Endometrial microvascular endothelial cells (primary cell): ENCODE results near the gene BRICD5. TPM values are rescaled to one million over a fixed set of nuclear protein-coding genes. Genes with fewer than 3 reads are reported as not detected.

Experiments used
- in situ Hi-C: cut with HindIII; loops from 2 replicates; pipeline ENCODE4 v1.10.0; 2017; ENCODE audit warnings: low sequenced_read_pairs, low pct_unique_long_range_greater_than_20kb; ENCODE audit errors: inconsistent ontology term
- total RNA-seq: library from RNA; depleted of rRNA; stranded (reverse); fragments of >200 nt; gene quantifications from one replicate; pipeline ENCODE4 v1.2.3, GENCODE V29; 2015; ENCODE audit errors: inconsistent ontology term

BRICD5 gene
- total RNA-seq, 1 donor from 2014 or later: 1.9 TPM

DNA sequence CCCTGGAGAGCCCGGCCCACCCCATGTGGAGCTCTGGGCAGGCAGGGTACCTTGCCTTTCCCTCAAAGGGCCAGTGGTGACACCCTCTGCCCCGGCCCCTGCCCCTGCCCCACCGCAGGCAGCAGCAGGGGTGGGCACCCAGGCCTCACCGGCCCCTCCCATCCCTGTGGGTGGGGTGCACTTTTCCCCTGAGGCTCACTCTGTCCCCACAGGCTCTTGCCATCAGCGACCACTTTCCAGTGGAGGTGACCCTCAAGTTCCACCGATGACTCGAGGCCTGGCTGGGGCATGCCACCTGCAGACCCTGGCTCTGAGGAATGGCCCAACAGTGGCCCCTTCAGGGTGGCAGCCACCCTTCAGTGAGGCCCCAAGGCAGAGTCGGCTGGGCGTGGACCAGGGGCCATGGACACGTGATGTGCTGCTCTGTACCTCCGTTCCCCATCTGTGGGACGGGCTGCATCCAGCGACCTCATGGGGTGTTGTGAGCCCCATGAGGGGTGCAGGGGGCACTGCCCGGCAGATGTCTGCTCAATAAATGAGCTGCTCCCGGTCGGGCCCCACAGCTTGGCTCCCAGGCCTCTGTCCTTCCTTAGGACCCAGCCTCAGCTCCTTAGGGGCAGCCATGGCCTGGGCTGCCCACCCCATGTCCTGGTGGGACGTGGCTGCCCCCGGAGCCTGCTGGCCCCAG, 27.6 kb upstream of the BRICD5 start:
- in situ Hi-C loops: no loop called here

DNA sequence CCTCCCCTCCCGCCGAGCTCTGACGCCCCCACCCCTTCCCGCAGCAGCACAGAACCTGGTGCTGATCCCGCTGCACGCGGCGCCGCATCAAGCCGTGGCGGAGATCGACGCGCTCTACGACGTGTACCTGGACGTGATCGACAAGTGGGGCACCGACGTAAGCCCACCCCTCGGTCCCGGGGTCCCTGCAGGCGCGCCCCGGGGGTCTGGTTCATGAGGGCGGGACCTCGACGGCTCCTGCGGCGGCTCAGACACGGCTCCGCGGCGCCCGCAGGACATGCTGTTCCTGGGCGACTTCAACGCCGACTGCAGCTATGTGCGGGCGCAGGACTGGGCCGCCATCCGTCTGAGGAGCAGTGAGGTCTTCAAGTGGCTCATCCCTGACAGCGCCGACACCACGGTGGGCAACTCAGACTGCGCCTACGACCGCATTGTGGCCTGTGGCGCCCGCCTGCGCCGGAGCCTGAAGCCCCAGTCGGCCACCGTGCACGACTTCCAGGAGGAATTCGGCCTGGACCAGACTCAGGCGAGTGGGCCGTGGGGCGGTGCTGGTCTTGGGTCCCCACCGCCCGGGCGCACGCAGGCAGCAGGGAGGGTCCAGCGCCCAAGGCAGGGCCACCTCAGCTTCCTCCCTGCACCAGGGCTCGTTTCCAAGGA, 27.0 kb upstream of the BRICD5 start:
- in situ Hi-C loops: no loop called here

DNA sequence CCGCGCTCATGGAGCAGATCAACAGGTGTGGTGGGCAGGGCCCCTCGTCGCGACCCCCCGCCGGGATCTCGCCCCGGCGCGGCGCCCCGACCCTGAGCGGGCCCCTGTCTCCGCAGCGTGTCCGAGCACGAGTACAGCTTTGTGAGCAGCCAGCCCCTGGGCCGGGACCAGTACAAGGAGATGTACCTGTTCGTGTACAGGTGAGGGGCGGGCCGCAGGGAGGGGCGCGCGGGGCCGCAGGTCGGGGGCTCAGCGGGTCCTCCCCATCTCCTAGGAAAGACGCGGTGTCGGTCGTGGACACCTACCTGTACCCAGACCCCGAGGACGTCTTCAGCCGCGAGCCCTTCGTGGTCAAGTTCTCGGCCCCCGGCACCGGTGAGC, 26.4 kb upstream of the BRICD5 start:
- in situ Hi-C loops: no loop called here

DNA sequence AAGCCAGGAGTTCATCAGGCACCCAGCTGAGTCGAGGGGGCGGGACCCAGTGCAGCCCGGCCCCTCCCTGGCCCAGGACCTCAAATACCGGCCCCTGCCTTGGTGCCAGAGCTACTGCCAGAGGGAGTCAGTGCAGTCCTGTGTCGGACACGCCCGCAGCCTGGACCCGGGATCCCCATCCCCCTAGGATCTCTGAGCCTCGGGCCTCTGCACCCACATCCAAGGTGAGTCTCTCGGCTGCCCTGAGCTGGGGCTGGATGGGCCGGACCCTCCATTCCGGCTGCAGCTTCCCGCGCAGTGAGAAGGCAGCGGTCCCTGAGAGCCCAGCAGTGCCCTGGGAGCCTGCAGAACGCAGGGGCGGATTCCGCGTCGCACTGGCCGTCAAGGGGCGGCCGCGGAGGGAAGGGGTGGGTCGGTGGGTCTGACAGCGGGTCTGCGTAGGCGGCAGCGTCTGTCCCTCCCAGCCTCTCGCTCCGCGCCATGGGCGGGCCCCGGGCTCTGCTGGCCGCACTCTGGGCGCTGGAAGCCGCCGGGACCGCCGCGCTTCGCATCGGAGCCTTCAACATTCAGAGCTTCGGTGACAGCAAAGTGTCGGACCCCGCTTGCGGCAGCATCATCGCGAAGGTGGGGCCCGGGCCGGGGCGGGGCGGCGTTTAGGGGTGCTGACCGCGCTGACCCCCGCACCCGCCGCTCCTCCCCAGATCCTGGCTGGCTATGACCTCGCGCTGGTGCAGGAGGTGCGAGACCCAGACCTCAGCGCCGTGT, 25.9 kb upstream of the BRICD5 start, which contains the start of gene DNASE1L2:
Gene DNASE1L2, plus strand, starts transcription at position 108 of the 765 bp plus-strand sequence. Its CDS starts 373 bp downstream, at position 481.
- in situ Hi-C loops: no loop called here

DNA sequence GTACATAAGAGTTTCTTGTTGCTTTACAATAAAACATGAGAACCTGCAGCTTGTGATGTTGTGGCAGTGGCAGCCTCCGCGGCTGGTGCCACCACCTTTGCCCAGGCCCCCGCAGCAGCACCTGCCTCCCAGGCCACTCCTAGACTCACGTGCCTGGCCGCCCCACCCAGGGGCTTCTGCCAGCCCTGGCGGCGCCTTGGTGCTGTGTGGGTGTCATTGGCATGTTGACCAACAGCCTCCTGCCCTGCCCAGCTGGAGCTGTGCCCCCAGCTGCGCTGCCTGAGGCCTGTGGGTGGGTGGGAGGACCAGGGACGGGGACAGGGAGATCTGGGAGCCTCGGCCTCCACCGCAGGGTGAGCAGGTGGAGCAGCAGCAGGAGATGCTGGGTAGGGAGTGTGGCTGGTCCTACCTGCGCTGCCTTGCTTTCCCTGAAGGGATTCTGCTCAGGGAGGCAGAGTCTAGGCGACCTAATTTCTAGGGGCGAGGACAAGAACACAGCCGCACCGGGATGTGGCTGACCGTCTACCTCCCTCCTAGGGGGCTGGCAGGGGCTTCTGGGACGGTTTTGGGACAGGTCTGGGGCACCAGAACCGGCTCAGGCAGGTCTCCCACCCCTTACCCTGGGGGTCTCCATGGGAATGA, 25.2 kb upstream of the BRICD5 start:
- in situ Hi-C loops: no loop called here

DNA sequence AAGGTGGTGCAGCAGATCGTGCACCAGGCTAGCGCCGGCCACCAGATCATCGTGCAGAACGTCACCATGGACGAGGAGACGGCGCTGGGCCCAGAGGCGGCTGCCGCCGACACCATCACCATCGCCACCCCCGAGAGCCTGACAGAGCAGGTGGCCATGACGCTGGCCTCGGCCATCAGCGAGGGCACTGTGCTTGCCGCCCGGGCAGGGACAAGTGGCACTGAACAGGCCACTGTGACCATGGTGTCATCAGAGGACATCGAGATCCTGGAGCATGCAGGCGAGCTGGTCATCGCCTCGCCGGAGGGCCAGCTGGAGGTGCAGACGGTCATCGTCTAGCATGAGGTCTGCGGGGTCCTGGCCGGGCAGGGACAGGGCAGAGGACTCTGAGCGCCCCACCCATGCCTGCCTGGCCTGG, 24.6 kb upstream of the BRICD5 start:
- in situ Hi-C loops: no loop called here

DNA sequence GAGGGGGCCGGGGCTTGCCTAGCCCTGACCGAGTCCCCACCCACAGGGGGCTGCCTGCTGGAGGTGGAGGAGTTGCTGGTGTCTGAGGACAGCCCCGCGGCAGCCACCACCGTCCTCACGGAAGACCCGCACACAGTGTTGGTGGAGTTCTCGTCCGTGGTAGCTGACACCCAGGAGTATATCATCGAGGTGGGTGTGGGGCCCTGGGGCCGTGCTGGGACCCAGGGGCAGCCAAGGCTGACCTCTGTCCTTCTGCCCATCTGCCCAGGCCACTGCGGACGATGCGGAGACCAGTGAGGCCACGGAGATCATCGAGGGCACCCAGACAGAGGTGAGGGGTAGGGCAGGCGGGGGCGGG, 24.1 kb upstream of the BRICD5 start:
- in situ Hi-C loops: no loop called here

DNA sequence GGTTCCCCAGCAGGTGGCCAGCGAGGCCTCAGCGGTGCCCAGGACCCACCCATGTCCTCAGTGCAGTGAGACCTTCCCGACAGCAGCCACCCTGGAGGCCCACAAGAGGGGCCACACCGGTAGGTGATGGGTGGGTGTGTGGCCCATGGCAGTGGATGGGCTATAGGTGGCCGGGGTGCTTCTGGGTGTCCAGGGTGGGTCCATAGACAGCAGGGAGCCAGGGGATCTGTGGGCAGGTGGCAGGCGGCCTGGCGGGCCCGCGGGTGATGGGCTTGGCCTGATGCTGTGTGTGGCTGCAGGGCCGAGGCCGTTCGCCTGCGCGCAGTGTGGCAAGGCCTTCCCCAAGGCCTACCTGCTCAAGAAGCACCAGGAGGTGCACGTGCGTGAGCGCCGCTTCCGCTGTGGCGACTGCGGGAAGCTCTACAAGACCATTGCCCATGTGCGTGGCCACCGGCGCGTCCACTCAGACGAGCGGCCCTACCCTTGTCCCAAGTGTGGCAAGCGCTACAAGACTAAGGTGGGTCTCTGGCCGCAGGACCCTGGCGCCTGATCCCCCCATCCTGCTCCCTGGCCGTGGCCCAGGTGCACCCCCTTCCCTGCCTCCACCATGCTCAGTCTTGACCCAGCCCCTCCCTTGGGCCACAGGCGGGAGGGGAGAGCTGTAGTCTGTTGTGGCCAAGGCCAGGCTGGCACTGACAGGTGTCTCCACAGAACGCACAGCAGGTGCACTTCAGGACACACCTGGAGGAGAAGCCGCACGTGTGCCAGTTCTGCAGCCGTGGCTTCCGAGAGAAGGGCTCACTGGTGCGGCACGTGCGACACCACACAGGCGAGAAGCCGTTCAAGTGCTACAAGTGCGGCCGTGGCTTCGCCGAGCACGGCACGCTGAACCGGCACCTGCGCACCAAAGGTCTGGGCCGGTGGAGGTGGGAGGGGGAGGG, 23.5 kb upstream of the BRICD5 start:
- in situ Hi-C loops: no loop called here

DNA sequence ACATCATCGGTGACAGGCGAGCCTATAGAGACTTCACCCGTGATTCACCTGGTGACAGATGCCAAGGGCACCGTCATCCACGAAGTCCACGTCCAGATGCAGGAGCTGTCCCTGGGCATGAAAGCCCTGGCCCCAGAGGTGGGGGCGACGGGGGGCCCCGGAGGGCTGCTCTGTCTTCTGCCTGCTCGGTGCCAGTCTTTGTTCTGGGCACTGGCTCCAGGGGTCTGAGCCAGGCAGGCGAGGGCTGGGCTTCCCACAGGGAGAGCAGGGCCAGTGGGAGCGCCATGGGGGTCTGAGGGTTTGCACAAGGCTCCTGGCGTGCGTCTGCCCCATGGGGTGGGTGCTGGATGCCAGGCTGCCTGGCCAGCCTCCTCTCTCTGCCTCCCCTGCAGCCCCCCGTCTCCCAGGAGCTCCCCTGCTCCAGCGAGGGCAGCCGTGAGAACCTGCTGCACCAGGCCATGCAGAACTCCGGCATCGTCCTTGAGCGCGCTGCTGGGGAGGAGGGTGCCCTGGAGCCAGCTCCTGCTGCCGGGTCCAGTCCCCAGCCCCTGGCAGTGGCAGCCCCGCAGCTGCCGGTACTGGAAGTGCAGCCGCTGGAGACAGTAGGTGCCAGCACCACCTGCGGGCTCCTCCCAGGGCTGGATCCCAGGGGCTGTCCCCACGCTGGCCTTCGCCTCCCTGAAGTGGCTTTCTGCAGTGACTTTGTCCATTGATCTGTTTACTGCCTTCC, 22.5 kb upstream of the BRICD5 start:
- in situ Hi-C loops: no loop called here

DNA sequence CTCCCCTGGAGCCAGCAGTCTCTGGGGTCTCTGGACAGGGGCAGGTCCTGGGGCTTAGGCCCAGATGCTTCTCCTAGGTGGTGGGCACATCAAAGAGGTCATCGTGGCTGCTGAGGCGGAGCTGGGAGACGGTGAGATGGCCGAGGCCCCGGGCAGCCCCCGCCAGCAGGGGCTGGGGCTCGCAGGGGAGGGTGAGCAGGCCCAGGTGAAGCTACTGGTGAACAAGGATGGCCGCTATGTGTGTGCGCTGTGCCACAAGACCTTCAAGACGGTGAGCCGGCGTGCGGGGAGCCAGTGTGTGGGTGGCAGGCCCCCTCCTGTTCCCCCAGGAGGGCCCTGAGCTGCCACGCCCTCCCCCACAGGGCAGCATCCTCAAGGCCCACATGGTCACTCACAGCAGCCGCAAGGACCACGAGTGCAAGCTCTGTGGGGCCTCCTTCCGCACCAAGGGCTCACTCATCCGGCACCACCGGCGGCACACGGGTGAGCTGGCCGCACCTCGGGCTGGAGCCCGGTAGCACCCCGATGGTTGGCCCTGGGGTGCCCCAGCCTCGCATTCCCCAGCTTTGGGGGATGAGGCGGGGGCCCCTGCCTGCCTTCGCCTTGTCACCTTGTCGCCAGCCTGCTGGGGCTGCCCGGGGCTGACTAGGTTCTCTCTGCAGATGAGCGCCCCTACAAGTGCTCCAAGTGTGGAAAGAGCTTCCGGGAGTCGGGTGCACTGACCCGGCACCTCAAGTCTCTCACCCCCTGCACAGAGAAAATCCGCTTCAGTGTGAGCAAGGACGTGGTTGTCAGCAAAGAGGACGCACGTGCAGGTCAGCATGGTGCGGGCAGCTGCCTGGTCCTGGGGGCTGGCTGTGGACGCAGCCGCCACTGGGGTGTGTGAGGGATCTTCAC, 21.7 kb upstream of the BRICD5 start:
- in situ Hi-C loops: no loop called here

DNA sequence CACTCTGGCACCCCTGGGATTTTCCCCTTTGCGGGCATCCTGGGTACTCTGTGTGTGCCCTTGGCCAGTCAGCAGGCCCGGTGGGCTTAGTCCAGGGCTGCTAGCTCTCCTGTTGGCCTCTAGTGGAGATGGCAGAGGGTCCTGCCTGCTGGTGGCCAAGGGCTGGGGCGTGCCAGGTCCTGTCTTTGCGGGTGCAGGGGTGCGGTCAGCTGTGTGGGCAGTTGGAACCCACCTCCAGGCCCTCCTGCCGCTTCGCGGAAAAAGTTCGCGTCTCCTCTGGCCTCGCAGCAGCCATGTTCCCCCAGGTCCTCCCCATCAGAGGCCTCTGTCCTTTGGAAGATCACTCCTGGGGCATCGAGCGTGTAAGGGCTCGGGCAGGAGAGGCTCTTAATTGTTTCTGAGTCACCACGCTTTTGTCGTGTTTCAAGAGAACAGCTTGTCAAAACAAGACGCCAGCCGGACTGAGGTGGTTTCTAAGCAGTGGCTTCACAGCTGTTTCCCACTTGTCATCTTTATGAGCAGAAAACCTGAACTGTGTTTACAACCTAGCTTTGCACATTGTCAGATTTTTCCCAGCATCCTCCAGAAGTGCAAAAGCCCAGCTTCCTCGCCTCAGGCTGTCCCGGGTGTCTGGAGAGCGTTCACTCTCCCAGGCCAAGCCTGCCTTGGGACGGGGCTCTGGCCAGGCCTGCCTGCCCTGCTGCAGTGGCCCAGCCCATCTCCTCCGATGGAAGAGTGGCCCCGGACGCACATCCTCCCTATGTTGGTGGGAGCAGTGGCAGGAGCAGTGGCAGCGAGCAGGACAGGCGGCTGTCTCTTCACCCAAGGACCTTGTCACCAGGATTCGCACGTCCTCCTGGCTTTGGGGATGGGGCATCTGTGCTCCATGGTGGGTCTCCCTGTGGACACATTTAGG, 20.6 kb upstream of the BRICD5 start:
- in situ Hi-C loops: no loop called here

DNA sequence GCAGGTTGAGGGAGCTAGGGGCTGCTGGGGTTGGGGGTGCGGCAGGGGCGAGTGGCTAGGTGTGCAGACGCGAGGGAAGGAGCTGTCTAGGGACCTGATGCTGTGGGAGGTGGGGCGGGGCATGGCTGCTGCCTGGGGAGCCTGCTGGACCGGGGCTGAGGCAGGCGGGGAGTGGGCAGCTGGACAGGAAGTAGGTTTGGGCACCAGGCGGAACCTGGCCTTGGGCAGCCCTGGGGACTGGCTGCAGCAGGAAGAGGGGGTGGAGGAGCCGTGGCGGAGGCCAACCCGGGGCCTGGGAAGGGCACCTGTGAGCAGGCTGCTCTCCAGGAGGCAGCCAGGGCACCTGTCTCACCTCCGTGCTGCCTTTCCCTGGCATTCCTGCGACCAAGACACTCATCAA, 19.7 kb upstream of the BRICD5 start:
- in situ Hi-C loops: no loop called here

DNA sequence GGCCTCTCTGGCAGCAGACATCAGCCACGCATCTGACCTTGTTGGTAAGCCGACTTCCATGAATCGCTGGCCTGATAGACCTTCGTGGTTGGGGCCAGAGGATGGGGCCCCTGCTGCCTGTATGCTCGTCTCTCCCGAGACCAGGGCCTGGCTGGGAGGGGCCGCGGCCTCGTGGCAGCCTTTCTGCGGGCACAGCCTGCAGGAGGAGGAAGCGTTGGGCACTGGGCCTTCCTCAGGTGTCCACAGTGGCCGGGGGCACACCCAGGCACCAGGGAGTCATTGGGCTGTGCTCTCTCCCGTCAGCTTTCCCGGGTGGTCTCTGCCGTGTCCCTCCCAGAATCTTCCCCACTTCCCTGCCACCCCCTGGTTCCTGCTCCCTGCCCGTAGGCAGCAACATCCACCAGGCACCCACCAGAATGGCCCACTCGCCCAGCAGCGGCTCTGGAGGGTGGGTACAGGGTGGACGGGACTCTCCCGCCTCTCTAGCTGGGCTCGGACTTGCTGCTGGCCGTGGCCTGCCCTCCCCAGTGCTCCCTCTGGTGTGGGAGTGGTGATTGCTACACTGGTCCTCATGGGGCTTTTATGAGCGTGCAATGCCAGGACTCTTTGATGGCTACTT, 19.1 kb upstream of the BRICD5 start:
- in situ Hi-C loops: no loop called here

DNA sequence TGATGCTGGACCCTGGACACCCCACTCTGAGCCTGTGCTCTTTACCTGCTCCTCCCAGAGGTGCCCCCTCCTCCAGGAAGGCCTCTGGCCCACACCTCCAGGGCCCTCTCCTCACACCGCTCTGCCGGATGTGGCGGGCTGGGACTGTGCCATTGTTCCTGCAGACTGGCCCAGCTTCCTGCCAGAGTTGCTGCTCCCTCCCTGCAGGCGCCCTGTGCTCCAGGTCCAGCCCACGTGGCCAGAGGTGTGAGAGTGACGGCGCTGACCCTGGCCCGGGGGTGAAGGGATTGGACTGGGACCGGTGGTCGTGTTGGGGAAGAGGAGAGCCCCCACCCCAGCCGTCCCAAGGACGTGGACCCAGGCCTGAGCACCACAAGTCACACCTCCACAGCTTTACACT, 18.4 kb upstream of the BRICD5 start:
- in situ Hi-C loops: no loop called here

DNA sequence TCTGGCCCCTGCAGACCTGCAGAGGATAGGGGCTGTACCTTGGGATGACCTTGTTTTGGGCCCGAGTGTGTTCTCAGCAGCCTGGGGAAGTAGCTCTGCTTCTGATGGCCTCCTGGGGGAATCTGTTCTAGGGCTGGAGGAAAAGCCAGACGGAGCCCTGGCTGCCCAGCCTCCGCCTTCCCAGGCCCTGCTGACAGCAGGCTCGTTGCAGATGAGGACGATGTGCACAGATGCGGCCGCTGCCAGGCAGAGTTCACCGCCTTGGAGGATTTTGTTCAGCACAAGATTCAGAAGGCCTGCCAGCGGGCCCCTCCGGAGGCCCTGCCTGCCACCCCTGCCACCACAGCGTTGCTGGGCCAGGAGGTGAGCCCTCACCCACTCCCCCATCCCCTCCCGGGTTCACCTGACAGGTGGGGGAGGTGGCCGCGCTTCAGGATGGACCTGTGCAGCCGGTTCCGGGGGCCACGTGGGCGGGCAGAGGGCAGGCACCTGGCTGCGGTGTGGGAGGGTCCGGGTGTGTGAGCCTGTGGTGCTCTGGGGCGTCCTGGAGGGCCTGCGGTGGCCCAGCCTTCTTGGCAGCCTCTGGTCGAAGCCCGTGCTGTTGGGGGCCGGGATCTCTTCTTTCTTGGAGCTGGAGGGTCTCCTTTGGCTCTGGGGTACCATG, 17.6 kb upstream of the BRICD5 start:
- in situ Hi-C loops: no loop called here
